Measurements from ENCODE around the gene MED14. TPM values are rescaled to one million over a fixed set of nuclear protein-coding genes. Genes with fewer than 3 reads are reported as not detected.

Gene MED14
- total and polyA plus RNA-seq, 2 of the 13 experiments (the other 11 are each of a cell fraction or from before 2014, with no cell fraction given) = 10.2 to 16.3 TPM

GRCh38 chrX:40612511-40612910 is 122.8 kb downstream of the MED14 start:
- Histone ChIP-seq H3K4me2 (ENCODE audit: low read depth, low read length) (no peak overlapping the region), H3K79me2 (ENCODE audit: insufficient read depth, low read length) (no peaks in the 10 kb centered on the region), H3K27me3 (ENCODE audit: control insufficient read depth in 1 of 2, insufficient read depth in 2 of 2, low read length in 2 of 2) (no peaks in the 10 kb centered on the region), H4K20me1 (ENCODE audit: insufficient read depth, low read length) (no peaks in the 10 kb centered on the region), H3K4me1 (ENCODE audit: insufficient read depth, low read length) (peaks cover 23% of the 10 kb centered on the region), H3K9ac (ENCODE audit: insufficient read depth, low read depth, low read length) (no peak overlapping the region), H3K4me3 (replicated peaks in 1 of 3; ENCODE audit: insufficient read depth in 1 of 3, low read depth in 2 of 3, low read length in 3 of 3) (no peak overlapping the region), H2AFZ (ENCODE audit: low read length) (no peak overlapping the region), H3K36me3 (replicated peaks in 1 of 2; ENCODE audit: control insufficient read depth in 1 of 2, insufficient read depth in 2 of 2, low read length in 2 of 2) (no peaks in the 10 kb centered on the region), H3K9me3 (ENCODE audit: low read length) (no peaks in the 10 kb centered on the region), H3K27ac (ENCODE audit: extremely low read length, insufficient read depth, low read length) (no peak overlapping the region)
- BruUV-seq (replicated peaks) = no TSS peak
- intact Hi-C loops (cut with micrococcal nuclease; ENCODE audit: unreplicated experiment) = no loop called here
- 17% methylated on average over 4 of the region's 4 CpGs for WGBS (ENCODE audit: low lambda C conversion rate)
- CTCF ChIA-PET (ENCODE audit: low intra/inter-chr PET ratio, low total read pairs) = no interaction called here
- TF ChIP-seq ZNF256 (CRISPR knock-in tag; conservative IDR thresholded peaks at IDR 0.05) = no peak
- TF ChIP-seq ZNF367 (CRISPR knock-in tag; IDR thresholded peaks at IDR 0.05; ENCODE audit: borderline replicate concordance) = no peak
- TF ChIP-seq ZNF800 (CRISPR knock-in tag; IDR thresholded peaks at IDR 0.05) = no peak
- TF ChIP-seq ZBTB38 (CRISPR knock-in tag; IDR thresholded peaks at IDR 0.05) = no peak
- no peak for TF ChIP-seq SIX1 (CRISPR knock-in tag; IDR thresholded peaks at IDR 0.05; ENCODE audit: borderline replicate concordance)
- TF ChIP-seq PHF5A (CRISPR knock-in tag; IDR thresholded peaks at IDR 0.05; ENCODE audit: low read depth, unreplicated experiment) = no peak
- no peak for TF ChIP-seq ZNF644 (CRISPR knock-in tag; IDR thresholded peaks at IDR 0.05; ENCODE audit: low read depth)
- no peak for TF ChIP-seq ELF3 (CRISPR knock-in tag; IDR thresholded peaks at IDR 0.05)
- no peak for TF ChIP-seq HNF1B (CRISPR knock-in tag; IDR thresholded peaks at IDR 0.05)
- no peak for TF ChIP-seq ZNF460 (CRISPR knock-in tag; IDR thresholded peaks at IDR 0.05; ENCODE audit: borderline replicate concordance)
- no peak for TF ChIP-seq HES4 (CRISPR knock-in tag; IDR thresholded peaks at IDR 0.05; ENCODE audit: borderline replicate concordance)
- TF ChIP-seq ZNF431 (CRISPR knock-in tag; IDR thresholded peaks at IDR 0.05; ENCODE audit: borderline replicate concordance, low read depth) = no peak
- no peak for TF ChIP-seq SALL1 (CRISPR knock-in tag; IDR thresholded peaks at IDR 0.05)
- no peak for TF ChIP-seq ZNF7 (CRISPR knock-in tag; IDR thresholded peaks at IDR 0.05)
- no peak for TF ChIP-seq KAT8 (CRISPR knock-in tag; IDR thresholded peaks at IDR 0.05)
- TF ChIP-seq HMG20B (CRISPR knock-in tag; conservative IDR thresholded peaks at IDR 0.05) = no peak
- no peak for TF ChIP-seq ETV6 (CRISPR knock-in tag; conservative IDR thresholded peaks at IDR 0.05)
- TF ChIP-seq TBL1XR1 (IDR thresholded peaks at IDR 0.05; ENCODE audit: borderline replicate concordance, low read length, partially characterized antibody) = no peak
- no peak for TF ChIP-seq ZNF710 (CRISPR knock-in tag; IDR thresholded peaks at IDR 0.05; ENCODE audit: borderline replicate concordance)
- FAIRE-seq (no peak), DNase-seq (ENCODE audit: low spot score) (no peak), ATAC-seq (no peak)
- POLR2A ChIA-PET = no interaction called here
- in situ Hi-C loops (cut with HindIII; ENCODE audit: extremely low pct_ligation_motif_present, low pct_unique_long_range_greater_than_20kb) = no loop called here

Measured in HepG2 (cell line).